Activated CD8-positive, alpha-beta T cell treated with anti-CD3 and anti-CD28 coated beads for 36 hours (primary cell): ENCODE results near the gene TNKS1BP1. TPM values are rescaled to one million over a fixed set of nuclear protein-coding genes. Genes with fewer than 3 reads are reported as not detected.
A peak's percentile ranks its signal among the peaks of the same experiment; 100 is the strongest.

Source experiments
- ATAC-seq: fragments of 200-7000 bp; cut with Tn5 transposase; one replicate; pipeline ENCODE4 v1.10.0; 2021; ENCODE audit warnings: mild to moderate bottlenecking, moderate library complexity
- CTCF ChIA-PET: fragments of 350-600 bp; sonication (Branson Sonifier 250); formaldehyde crosslinking; loops from one replicate; lab custom pipeline; 2021; ENCODE audit warnings: antibody characterized with exemption; lab: Charles Lee
- POLR2A ChIA-PET: fragments of 350-600 bp; sonication (Branson Sonifier 250); formaldehyde crosslinking; loops from one replicate; lab custom pipeline; 2021; ENCODE audit warnings: antibody characterized with exemption; lab: Charles Lee
- DNase-seq: peaks from one replicate; pipeline ENCODE4 v3.0.0-alpha.2; 2020
- H3K27ac Mint-ChIP-seq: one replicate; pipeline ENCODE4 v1.8.0; 2021; ENCODE audit warnings: mild to moderate bottlenecking, mixed read lengths
- H3K27me3 Mint-ChIP-seq: one replicate; pipeline ENCODE4 v1.8.0; 2021; ENCODE audit warnings: mixed read lengths
- H3K36me3 Mint-ChIP-seq: one replicate; pipeline ENCODE4 v1.8.0; 2021; ENCODE audit warnings: low read depth, mixed read lengths
- H3K4me1 Mint-ChIP-seq: one replicate; pipeline ENCODE4 v1.8.0; 2021; ENCODE audit warnings: low read depth, mixed read lengths
- H3K4me3 Mint-ChIP-seq: one replicate; pipeline ENCODE4 v1.8.0; 2021; ENCODE audit warnings: mild to moderate bottlenecking, moderate library complexity, mixed read lengths
- H3K9me3 Mint-ChIP-seq: one replicate; pipeline ENCODE4 v1.8.0; 2021; ENCODE audit warnings: mixed read lengths
- intact Hi-C: fragments of 100-400 bp; cut with micrococcal nuclease; formaldehyde crosslinking; loops from one replicate; pipeline ENCODE4 v1.10.0; 2022
- total RNA-seq, 2 experiments: library from RNA; stranded (reverse); gene quantifications; one replicate each; pipeline ENCODE4 v1.2.3, GENCODE V29; 2021
- TF ChIP-seq, protein P1 (sequence below): fragments of 200-600 bp; IDR thresholded peaks from one replicate; pipeline ENCODE4 v1.8.0; 2022; ENCODE audit warnings: antibody characterized with exemption, mild to moderate bottlenecking

TNKS1BP1 gene
- 10 to 100 TPM; 18.4 to 23.2 TPM for total RNA-seq

- intact Hi-C loops = no loop called here
- DNase-seq (peak; percentile 94), ATAC-seq (peak; percentile 86)
- ChIA-PET POLR2A (interaction anchor here (0.7 to 5.8 kb wide), 7 partner anchors 10 to 417 kb away, joined by 3 to 63 read pairs (median 4); partner anchors contain the start of gene SSRP1), CTCF (interaction anchor here (0.8 to 1.2 kb wide), 8 partner anchors 9 to 202 kb away, joined by 3 to 5 read pairs (median 4); partner anchors contain the start of genes P2RX3 and SSRP1)
- peak within 1 kb of the TSS; percentile 98 for H3K27ac Mint-ChIP-seq
- peak within 1 kb of the TSS; percentile 89 for H3K4me3 Mint-ChIP-seq
- no peaks in the 10 kb centered on the region for H3K9me3 Mint-ChIP-seq
- TF ChIP-seq, protein P1, sequence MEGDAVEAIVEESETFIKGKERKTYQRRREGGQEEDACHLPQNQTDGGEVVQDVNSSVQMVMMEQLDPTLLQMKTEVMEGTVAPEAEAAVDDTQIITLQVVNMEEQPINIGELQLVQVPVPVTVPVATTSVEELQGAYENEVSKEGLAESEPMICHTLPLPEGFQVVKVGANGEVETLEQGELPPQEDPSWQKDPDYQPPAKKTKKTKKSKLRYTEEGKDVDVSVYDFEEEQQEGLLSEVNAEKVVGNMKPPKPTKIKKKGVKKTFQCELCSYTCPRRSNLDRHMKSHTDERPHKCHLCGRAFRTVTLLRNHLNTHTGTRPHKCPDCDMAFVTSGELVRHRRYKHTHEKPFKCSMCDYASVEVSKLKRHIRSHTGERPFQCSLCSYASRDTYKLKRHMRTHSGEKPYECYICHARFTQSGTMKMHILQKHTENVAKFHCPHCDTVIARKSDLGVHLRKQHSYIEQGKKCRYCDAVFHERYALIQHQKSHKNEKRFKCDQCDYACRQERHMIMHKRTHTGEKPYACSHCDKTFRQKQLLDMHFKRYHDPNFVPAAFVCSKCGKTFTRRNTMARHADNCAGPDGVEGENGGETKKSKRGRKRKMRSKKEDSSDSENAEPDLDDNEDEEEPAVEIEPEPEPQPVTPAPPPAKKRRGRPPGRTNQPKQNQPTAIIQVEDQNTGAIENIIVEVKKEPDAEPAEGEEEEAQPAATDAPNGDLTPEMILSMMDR = no peak
- H3K36me3 Mint-ChIP-seq = peaks cover 54% of the 10 kb centered on the region
- no peaks in the 10 kb centered on the region for H3K27me3 Mint-ChIP-seq
- peaks cover 52% of the 10 kb centered on the region for H3K4me1 Mint-ChIP-seq
Observed at GRCh38 chr11:57324886-57325734, at the start of gene TNKS1BP1. Gene TNKS1BP1 (minus strand): TSS chr11:57324952. CDS start chr11:57321885, 3,067 bp downstream.

DNA sequence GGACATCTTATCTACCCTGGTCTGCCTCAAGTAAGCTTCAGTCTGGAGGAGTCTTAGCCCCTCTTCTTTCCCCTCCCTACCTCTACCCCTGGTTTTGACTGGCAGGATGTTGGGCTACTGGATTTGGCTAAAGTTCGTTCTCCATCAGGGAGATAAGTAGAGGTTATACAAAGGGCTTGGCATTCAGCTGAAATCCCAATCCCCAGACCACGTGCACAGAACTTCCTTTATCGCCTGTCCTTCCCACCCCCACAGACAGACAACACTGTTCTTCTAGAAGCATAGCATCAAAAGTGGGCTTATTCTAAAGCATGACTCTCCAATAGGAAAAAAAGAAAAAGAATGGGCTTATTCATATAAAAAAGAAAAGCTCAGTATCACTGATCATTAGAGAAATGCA lies 48.4 kb upstream of the TNKS1BP1 start:
- POLR2A ChIA-PET = interaction anchor here (1.8 kb wide), 1 partner anchor 28 kb away, joined by 5 read pairs; no protein-coding TSS in a partner anchor
- Mint-ChIP-seq H3K4me1 (no peaks in the 10 kb centered on the region), H3K27ac (no peak overlapping the region), H3K27me3 (peaks cover 9% of the 10 kb centered on the region), H3K9me3 (no peaks in the 10 kb centered on the region), H3K4me3 (no peak overlapping the region), H3K36me3 (no peaks in the 10 kb centered on the region)
- DNase-seq (no peak), ATAC-seq (no peak)
- TF ChIP-seq, protein P1 = no peak
- intact Hi-C loops = no loop called here
- CTCF ChIA-PET = interaction anchor here (0.7 to 1.7 kb wide), 5 partner anchors 11 to 154 kb away, joined by 3 to 5 read pairs (median 3); no protein-coding TSS in a partner anchor

DNA sequence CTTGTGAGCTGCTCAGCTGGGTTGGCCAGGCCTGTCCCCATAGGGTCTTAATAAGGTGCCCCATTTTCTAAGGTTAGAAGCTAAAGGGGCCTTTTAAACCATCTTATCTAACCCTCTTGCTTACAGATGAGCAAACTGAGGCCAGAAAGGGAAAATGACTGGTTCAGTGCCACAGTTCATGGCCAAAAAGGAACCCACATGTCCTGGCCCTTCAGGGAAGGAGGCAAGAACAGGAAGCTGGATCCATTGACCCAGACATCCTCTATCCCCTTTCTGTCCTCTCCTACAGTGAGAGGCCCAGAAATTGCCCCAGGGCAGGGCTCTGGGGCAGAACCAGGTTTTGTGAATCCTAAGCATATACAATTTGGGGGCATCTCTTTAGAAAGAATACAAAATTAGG lies 46.2 kb upstream of the TNKS1BP1 start:
- Mint-ChIP-seq H3K36me3 (no peaks in the 10 kb centered on the region), H3K27ac (no peak overlapping the region), H3K4me3 (no peak overlapping the region), H3K27me3 (no peaks in the 10 kb centered on the region), H3K9me3 (no peaks in the 10 kb centered on the region), H3K4me1 (no peaks in the 10 kb centered on the region)
- TF ChIP-seq, protein P1 = no peak
- ATAC-seq (no peak), DNase-seq (no peak)
- CTCF ChIA-PET = interaction anchor here (1.1 to 1.3 kb wide), 2 partner anchors 10 to 25 kb away, joined by 3 to 5 read pairs; no protein-coding TSS in a partner anchor
- POLR2A ChIA-PET = interaction anchor here (0.5 to 1.2 kb wide), 2 partner anchors 8 to 26 kb away, joined by 3 read pairs; no protein-coding TSS in a partner anchor
- intact Hi-C loops = no loop called here

- Mint-ChIP-seq H3K4me1 (no peaks in the 10 kb centered on the region), H3K36me3 (no peaks in the 10 kb centered on the region), H3K9me3 (no peaks in the 10 kb centered on the region), H3K27me3 (no peaks in the 10 kb centered on the region), H3K4me3 (no peak overlapping the region), H3K27ac (no peak overlapping the region)
- DNase-seq (no peak), ATAC-seq (no peak)
- intact Hi-C loops = no loop called here
- POLR2A ChIA-PET = no interaction called here
- TF ChIP-seq, protein P1 = no peak
- CTCF ChIA-PET = no interaction called here
Observed at GRCh38 chr11:57370251-57370650, 45.5 kb upstream of the TNKS1BP1 start.

DNA sequence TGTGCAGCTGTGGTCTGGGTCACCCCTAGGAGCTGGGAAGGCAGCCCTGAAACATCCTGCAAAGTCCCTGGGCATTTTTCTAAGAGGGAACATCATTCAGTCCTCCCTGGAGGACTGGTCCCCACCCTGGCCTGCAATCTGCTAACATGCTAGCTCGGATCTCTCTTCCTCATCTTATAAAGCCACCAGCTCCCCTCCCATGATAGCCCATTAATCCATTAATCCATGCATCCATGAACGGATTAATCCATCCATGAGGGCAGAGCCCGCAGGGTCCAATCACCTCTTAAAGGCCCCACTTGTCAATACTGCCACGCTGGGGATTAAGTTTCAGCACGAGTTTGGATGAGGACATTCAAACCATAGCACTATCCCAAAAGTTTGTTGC lies 44.1 kb upstream of the TNKS1BP1 start:
- intact Hi-C loops = no loop called here
- ChIA-PET POLR2A (no interaction called here), CTCF (interaction anchor here (0.8 to 1.7 kb wide), 2 partner anchors 18 to 124 kb away, joined by 3 to 5 read pairs; no protein-coding TSS in a partner anchor)
- ATAC-seq (no peak), DNase-seq (no peak)
- Mint-ChIP-seq H3K27me3 (no peaks in the 10 kb centered on the region), H3K9me3 (no peaks in the 10 kb centered on the region), H3K36me3 (no peaks in the 10 kb centered on the region), H3K4me1 (no peaks in the 10 kb centered on the region), H3K27ac (no peak overlapping the region), H3K4me3 (no peak overlapping the region)
- TF ChIP-seq, protein P1 = no peak
